ENCODE data around the gene ARHGAP44.

DNA sequence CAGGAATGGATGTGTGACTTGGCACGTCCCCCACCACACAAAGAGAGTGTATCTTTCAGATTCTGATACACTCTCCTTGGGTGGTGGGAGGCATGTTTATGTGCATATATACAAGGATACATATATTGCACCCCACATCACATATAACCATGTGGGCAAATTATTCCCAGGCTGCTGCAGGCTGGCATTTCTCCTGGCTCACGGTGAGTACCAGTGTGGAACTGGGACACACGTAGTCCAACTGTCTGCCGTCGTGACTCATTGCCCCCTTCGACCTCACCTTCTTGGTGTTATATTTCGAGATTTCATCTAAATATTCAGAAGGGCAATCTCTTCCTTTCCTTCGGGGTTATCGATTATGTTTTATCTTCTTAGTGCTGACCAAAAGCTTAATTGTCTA is 24.4 kb downstream of the ARHGAP44 start:
- TF ChIP-seq CTCF (IDR thresholded peaks at IDR 0.05) = no peak
- no peak for TF ChIP-seq POLR2A (IDR thresholded peaks at IDR 0.05)
